Neutrophil (primary cell): ENCODE measurements around the gene HS3ST6.
"Not testable (repeated sequence)": the region's sequence is repeated elsewhere in the genome, so short reads cannot be mapped to it uniquely, and the experiment has no call there.

Source experiments
- H3K27ac ChIP-seq: fragments of 200-600 bp; sonication (generic); 2 replicates; pipeline ENCODE4 v1.5.1; 2016; ENCODE audit warnings: mild to moderate bottlenecking, moderate library complexity
- H3K27me3 ChIP-seq: fragments of 200-600 bp; sonication (generic); 2 replicates; pipeline ENCODE4 v1.6.0; 2016; ENCODE audit warnings: mild to moderate bottlenecking
- H3K36me3 ChIP-seq: fragments of 200-600 bp; sonication (generic); 2 replicates; pipeline ENCODE4 v1.5.1; 2017
- H3K4me1 ChIP-seq, 2 experiments: fragments of 200-600 bp in 1 of 2; sonication (generic) in 1 of 2; 1 replicate in 1 of 2; 2 replicates in 1 of 2; pipeline versions ENCODE4 v1.5.1 to v1.6.1; 2013 to 2016; ENCODE audit warnings: low read depth in 1 of 2, low read length in 1 of 2, mild to moderate bottlenecking in 1 of 2, moderate library complexity in 1 of 2; ENCODE audit not compliant: control insufficient read depth in 1 of 2, insufficient read depth in 1 of 2
- H3K4me3 ChIP-seq, 2 experiments: fragments of 200-600 bp in 1 of 2; sonication (generic) in 1 of 2; 1 replicate in 1 of 2; 2 replicates in 1 of 2; pipeline ENCODE4 v1.5.1; 2013 to 2016; ENCODE audit warnings: low read depth in 1 of 2, low read length in 1 of 2, mild to moderate bottlenecking in 1 of 2, moderate library complexity in 1 of 2
- H3K9me3 ChIP-seq: fragments of 200-600 bp; sonication (generic); 2 replicates; pipeline ENCODE4 v1.5.1; 2016
- CTCF ChIP-seq: fragments of 200-600 bp; sonication (generic); IDR thresholded peaks from 2 replicates; pipeline ENCODE4 v1.5.1; 2016; ENCODE audit warnings: antibody characterized with exemption

The HS3ST6 gene

GRCh38 chr16:1958715-1959268 is 40.6 kb upstream of the HS3ST6 start:
- Histone ChIP-seq H3K27ac (peak overlapping the region; percentile 68), H3K27me3 (peaks cover 3% of the 10 kb centered on the region), H3K4me3 (peak overlapping the region; percentile 82 to 83), H3K9me3 (no peaks in the 10 kb centered on the region), H3K36me3 (peaks cover 20% of the 10 kb centered on the region), H3K4me1 (peaks cover 29 to 35% of the 10 kb centered on the region in 2 experiments)
- no peak for TF ChIP-seq CTCF

- H3K4me3 ChIP-seq, H3K27ac ChIP-seq, H3K9me3 ChIP-seq, H3K27me3 ChIP-seq: not testable (repeated sequence)
- Histone ChIP-seq H3K36me3 (peaks cover 20% of the 10 kb centered on the region), H3K4me1 (peaks cover 23 to 29% of the 10 kb centered on the region in 2 experiments)
These were observed 39.9 kb upstream of the HS3ST6 start for GRCh38 chr16:1958143-1958491.

- H3K9me3 ChIP-seq, H3K27ac ChIP-seq, H3K4me3 ChIP-seq, H3K27me3 ChIP-seq: not testable (repeated sequence)
- H3K4me1 ChIP-seq = peaks cover 23 to 25% of the 10 kb centered on the region in 2 experiments
- peaks cover 17% of the 10 kb centered on the region for H3K36me3 ChIP-seq
These were observed 39.4 kb upstream of the HS3ST6 start for GRCh38 chr16:1957434-1958142.

- Histone ChIP-seq H3K9me3 (no peaks in the 10 kb centered on the region), H3K27me3 (peaks cover 3% of the 10 kb centered on the region), H3K4me1 (peaks cover 2% of the 10 kb centered on the region in 2 experiments), H3K36me3 (no peaks in the 10 kb centered on the region), H3K27ac (no peak overlapping the region), H3K4me3 (no peak overlapping the region)
- TF ChIP-seq CTCF = no peak
These were observed 35.5 kb upstream of the HS3ST6 start for GRCh38 chr16:1953734-1954133.

- no peaks in the 10 kb centered on the region for H3K9me3 ChIP-seq
- H3K4me1 ChIP-seq = no peaks in the 10 kb centered on the region
- no peak overlapping the region for H3K4me3 ChIP-seq
- no peak overlapping the region for H3K27ac ChIP-seq
- no peaks in the 10 kb centered on the region for H3K36me3 ChIP-seq
- no peaks in the 10 kb centered on the region for H3K27me3 ChIP-seq
- TF ChIP-seq CTCF = no peak
These were observed 32.3 kb upstream of the HS3ST6 start for GRCh38 chr16:1950559-1950958.

- Histone ChIP-seq H3K9me3 (no peaks in the 10 kb centered on the region), H3K4me3 (no peak overlapping the region), H3K27me3 (no peaks in the 10 kb centered on the region), H3K4me1 (no peaks in the 10 kb centered on the region), H3K27ac (no peak overlapping the region), H3K36me3 (no peaks in the 10 kb centered on the region)
- TF ChIP-seq CTCF = no peak
These were observed 31.8 kb upstream of the HS3ST6 start for GRCh38 chr16:1950047-1950446.
